Lung microvascular endothelial cell (primary cell): ENCODE data around the gene MYL5. TPM values are rescaled to one million over a fixed set of nuclear protein-coding genes. Genes with fewer than 3 reads are reported as not detected.
"Not testable (repeated sequence)": the region's sequence is repeated elsewhere in the genome, so short reads cannot be mapped to it uniquely, and the experiment has no call there.

ENCODE experiments used
- DNase-seq, 2 donors: peaks; one replicate each; pipeline versions ENCODE4 v3.0.0 to v3.0.0-alpha.2; 2010; ENCODE audit warnings: low read depth in 2 of 2
- total RNA-seq: library from RNA; depleted of rRNA; stranded (reverse); fragments of >200 nt; gene quantifications from 2 replicates; pipeline ENCODE4 v1.2.1, GENCODE V29; 2014

MYL5 gene
- total RNA-seq, 1 donor from 2014 or later: 18.3 TPM

DNA sequence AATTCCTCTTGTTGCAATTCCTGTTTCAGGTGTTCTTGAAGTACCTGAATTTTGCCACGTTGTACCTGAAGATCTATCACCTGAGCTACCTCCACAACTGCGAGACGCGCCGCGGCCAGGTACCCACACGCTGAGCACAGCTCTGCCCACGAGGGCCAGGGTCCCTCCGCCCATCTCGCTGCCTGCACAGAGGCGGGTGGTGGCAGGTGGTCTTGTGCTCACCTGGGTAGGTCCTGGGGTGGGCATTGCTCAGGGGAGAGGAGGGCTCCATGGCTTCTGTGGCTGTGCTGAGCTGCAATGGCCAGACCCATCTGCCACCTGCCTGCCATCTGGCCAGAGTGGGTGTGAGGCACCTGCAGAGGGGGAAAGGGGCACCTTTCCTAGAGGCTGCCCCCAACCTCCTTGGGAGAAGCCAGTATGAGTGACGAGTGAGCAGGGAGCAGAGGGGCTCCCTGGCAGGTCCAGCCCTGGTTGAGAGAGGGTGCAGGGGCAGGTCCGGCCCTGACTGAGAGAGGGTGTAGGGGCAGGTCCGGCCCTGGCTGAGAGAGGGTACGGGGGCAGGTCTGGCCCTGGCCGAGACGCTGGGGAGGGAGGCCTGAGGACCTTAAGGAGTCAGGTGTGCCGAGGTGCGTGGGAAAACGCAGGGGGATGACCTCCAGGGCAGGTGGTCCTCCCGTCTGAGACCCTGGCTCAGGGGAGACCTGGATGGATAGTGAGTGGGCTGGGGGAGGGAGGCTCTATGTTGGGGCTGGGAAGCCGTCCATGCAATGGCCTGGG lies 38.3 kb upstream of the MYL5 start:
- no peak for DNase-seq

DNA sequence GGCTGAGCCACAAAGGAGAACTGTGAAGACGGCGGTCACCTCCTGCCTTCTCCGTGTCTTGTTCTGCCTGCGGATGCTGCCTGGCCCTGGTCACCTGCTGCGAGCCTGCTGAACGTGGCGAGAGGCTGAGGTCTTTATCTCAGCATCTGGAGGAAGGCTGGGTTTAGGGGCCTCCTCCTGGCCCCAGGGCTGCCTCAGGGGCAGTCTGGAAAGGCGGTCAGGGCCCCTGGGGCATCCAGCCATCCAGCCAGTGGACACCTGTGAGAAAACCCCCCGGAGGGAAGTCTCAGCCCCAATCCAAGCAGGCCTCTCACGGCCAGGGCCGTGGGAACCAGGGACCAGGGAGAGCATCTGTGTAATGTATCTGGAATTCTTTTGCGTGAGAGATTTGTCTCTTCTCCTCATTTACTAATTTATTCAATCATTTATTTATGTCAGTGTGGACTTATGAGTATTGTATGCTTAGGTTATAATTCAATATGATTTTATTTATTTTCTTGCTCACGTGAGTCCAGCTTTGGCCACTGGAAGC lies 37.6 kb upstream of the MYL5 start:
- DNase-seq: no peak

DNA sequence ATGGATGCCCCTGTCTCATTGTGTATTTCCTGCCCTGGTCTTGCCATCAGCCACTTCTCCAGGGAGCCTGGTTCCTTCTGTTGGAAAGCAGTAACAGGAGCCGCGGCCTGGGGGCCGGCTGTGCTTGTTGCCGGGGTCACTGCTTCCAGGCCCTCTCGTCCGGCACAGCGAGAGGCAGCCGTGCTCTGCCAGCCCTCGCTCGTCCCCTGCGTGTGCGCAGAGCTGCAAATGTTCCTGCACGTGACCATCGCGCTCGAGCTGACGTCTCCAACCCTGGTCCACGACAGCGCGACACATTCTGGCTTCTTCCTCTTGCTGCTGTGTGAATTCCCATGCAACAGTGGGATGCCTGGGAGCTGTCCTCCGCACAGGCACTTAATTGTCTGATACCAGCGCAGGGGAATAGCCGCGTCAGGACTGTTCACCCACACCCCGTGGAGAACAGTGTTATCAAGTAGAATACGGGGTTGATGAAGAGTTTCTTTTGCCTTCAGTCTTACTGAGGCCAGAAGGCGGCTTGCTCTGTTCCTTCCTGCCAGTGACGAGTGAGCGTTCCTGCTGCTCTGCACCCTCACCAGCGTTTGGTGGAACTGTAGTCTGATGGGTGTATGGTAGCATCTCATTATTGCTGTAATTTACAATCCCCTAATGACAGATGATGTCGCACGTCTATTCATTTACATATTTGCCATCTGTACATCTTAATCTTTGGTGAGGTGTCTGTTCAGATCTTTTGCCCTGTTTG lies 36.6 kb upstream of the MYL5 start:
- no peak for DNase-seq

DNA sequence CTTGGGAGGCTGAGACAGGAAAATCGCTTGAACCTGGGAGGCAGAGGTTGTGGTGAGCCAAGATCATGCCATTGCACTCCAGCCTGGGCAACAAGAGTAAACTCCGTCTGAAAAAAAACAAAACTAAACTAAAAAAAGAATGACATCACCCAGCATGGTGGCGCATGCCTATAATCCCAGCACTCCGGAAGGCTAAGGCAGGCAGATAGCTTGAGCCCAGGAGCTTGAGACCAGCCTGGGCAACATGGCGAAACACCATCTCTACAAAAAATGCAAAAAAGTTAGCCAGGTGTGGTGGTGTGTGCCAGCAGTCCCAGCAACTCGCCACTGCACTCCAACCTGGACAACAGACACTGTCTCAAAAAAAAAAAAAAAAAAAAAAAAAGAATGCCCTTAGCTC lies 32.0 kb upstream of the MYL5 start:
- not testable (repeated sequence) for DNase-seq

DNA sequence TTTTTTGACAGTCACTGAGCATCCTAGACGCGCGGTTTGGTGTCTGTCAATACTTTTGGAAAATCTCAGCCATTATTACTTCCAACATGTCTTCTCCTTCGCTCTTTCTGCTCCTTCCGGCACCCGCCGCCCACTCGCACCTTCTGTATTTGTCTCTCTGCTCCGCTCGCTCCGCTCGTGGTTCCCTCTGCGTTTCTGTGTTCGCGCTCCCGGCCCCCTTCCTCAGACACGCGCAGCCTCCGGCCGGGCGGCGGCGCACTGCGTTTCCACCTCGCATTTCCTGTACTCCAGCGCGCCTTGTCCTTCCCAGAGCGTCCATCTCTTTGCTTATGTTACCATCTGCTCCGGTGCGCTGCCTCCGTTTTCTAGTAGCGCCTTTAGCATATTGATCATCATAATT lies 27.9 kb upstream of the MYL5 start:
- DNase-seq: no peak

DNA sequence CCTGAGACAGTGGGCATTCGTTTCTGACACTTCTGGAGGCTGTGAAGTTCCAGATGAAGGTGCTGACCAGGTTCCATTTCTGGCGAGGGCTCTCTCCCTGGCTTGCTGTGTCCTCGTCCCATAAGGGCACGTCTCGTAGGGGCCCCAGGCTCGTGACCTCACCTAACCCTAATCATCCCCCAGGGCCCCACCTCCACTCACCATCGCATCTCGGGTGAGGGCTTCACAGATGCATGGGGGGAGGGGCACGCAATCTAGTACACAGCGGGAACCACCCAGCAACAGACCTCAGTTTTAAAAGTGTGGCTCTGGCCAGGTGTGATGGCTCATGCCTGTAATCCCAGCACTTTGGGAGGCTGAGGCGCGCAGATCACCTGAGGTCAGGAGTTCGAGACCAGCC lies 26.9 kb upstream of the MYL5 start:
- DNase-seq: no peak

DNA sequence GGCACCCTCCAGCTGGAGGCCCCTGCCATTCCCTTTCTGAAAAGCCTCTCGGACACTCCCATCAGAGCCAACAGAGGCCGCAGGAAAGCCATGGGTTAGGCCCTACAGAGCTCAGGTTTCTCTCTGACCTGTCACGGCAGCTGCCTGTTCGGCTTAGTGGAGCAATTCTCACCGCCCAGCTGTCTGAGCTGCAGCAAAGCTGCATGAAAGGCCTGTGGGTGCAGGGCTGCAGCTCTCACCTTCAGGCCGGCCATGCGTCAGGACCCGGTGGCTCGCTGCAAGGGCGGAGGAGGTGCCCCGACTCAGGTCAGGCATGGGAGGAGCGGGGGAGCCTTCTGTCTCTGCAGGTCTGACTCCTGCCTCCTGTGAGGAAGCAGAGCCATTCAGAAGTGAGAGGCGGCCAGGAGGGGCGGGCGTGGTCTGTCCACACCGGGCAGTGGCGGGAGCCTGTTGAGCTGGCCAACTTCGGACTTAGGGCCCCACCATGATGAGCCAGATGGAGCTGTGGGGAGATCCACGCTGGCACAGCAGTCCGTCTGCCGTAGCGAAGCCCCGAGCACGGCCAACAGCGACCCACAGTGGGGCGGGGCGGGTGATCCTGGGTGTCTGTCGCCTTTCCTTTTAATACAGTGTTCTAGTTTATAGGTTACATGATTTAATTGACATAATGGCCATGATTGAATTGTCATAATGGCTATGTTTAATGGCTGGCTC lies 25.6 kb upstream of the MYL5 start:
- DNase-seq: no peak

DNA sequence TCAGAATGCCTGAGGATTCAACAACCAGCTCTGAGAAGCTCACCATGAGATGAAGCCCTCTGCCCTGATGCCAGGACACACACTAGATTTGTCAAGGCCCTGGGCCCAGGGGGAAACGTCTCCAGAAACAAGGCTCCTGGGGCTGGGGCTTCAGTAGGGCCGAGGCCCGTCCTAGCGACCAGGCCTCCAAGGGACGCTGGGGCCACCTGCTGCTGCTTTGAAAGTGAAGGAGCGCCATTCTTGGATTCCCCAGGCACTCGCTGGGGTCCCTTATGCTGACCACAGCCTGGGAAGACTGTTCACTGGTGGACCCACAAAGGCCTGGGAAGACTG lies 25.1 kb upstream of the MYL5 start:
- no peak for DNase-seq

DNA sequence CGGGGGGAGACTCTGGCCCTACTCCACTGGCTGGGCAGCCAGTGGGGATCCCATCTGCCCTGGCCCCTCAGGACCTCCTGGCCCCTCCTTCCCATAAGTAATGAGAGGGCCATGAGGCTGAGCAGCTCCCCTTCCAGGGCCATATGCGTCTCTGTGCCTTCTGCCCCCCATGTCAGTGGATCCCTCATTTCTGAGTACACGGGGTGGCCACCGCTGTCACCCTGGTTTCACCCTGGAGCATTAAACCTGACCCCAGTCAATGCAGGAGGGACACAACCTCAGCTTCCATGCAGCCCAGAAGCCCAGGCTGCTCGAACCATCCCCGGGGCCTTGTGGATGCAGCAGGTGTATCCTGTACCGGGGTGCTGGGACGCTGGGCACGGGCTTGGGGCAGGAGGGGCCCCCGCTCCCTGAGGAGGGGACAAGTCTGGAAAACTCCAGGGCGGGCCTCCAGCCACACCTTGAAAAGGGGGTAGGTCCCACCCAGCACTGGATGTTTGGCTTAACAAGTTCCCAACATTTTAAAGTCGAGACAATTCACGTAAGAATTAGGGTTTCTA lies 24.5 kb upstream of the MYL5 start:
- DNase-seq: no peak

DNA sequence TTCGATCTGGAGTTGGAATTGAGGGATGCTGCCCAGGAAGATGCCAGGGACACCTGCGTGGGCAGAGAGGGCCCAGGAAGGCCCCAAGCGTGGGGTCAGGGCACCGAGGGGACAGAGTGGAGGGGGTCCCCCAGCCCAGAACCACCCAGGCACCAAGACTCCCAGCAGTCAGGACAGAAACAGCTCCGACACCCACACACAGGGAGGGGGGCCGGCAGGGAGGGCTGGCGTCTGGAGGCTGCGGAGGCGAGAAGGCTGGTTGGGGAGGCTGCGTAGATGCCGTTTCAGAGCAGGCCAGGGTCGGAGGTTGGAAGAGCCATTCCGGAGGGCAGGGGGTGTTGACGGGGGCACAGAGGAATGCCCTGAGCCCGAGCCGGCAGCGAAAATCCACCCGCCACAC lies 23.9 kb upstream of the MYL5 start:
- DNase-seq: no peak

DNA sequence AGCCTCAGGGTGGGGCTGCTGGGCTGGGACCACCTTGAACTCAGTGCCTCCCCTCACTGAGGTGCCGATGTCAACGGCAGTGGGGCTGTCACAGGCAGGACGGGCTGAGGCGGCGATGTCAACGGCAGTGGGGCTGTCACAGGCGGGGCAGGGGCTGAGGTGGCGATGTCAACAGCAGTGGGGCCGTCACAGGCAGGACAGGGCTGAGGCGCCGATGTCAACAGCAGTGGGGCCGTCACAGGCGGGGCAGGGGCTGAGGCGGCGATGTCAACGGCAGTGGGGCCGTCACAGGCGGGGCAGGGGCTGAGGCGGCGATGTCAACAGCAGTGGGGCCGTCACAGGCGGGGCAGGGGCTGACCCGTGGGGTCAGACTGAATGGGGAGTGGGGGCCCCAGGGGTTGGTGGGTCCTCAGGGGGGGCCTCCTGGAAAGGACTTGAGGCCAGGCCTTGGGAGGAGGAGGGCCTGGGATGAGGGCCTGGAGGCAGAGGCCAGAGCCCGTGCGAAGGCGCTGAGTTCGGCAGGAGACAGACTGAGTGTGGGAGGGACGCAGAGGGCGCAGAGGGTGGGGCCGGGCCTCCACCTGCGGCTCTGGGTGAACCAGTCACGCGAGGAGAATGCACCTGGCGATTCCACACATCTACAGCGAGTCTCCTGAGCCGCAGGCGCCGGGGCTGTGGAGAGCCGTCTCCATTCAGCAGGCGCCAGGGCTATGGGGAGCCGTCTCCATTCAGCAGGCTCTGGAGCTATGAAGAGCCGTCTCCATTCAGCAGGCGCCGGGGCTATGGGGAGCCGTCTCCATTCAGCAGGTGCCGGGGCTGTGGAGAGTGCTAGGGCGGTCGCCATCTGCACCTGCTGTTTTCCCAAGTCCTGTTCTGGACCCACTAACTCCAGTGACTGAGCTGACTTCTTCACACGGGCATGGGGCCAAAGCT lies 23.1 kb upstream of the MYL5 start:
- no peak for DNase-seq

DNA sequence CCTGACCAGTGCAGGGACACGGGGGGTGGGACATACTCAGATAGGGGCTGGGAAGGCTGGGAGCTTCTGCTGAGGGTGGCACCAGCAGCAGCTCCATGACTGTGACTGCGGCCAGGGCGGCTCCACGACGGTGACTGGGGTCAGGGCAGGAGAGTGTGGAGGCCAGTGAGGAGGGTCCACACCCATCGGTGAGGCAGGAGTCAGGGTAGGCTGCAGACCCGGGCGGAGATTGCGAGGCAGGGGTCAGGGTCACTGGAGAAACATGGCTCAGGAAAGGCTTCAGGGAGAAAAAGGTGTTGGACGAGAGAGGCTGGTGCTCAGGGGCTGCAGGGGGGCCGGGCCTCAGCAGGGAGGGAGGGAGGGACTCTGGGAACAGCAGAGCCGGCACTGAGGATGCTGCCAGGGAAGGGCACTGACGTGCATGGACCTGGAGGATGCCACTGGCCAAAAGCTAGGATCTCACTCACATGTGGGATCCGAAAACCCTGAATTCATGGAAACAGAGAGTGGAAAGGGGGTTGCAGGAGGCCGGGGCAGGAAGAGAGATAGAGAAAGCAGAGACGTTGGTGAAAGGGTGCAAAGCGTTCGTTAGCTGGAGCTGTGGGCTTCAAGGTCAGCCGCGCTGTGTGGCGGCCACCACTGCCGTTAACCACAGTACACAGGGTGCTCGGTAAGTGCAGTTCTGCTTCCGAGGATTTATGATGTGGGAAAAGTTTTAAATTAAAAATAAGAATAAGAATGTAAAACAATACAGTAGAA lies 22.3 kb upstream of the MYL5 start:
- no peak for DNase-seq

DNA sequence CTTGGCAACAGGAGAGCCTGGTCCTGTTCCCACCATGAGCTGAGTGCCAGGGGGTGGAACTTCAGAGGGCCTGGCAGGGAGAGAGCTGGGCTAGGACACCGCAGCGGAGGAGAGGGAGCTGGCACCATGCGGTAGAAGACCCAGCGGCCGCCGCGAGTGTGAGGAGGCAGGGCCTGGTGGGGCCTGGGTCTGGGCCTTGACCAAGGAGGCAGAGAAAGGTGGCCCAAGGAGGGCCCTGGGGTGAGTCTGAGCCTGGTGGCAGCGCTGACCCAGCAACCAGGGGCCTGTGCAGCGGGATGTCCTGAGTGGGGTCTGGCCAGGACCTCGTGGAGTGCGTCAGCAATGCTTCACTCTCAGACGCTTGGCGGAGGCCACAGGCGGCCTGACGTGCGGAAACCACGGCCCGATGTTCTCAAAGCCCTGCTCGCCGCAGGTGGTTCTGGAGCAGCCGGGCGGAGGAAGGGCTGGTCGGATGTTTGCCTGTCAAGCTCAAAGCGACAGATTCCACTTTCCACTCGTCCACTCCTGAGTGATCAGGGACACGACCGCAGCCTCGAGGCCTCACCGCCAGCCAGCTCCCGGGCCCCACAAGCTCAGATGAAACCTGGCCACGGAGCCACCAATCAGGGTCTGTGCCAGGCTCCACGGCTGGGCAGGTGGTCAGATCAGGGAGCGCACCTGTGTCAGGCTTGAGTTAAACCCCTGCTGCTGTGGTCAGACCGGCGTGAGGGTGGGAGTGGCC lies 21.1 kb upstream of the MYL5 start:
- DNase-seq: no peak

DNA sequence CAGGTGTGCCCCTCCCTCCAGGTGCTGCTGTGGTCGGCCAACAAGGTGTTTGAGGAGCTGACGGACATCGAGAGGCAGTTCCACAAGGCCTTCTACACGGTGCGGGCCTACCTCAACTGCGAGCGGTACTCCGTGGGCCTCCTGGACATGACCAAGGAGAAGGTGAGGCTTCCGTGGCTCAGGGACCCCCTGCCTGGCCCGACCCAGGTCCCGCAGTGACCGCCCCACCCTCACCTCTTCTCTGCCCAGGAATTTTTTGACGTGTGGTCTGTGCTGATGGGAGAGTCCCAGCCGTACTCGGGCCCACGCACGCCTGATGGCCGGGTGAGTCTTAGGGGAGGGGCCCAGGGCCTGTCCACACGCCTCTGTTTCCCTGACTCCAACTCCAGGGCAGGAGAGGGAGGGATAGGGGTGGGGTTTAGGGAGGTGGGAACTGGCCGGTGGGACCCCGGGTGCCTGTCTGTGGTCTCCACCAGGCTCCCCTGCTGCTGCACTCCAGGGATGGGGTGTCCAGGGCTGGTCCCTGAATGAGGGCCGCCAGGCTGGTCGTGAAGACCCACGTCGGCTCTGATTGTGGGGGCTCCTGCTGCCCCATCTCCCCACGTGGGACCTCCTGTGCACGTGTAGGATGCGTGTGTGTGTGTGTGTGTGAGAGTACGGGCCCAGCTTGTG lies 20.4 kb upstream of the MYL5 start:
- no peak for DNase-seq

DNA sequence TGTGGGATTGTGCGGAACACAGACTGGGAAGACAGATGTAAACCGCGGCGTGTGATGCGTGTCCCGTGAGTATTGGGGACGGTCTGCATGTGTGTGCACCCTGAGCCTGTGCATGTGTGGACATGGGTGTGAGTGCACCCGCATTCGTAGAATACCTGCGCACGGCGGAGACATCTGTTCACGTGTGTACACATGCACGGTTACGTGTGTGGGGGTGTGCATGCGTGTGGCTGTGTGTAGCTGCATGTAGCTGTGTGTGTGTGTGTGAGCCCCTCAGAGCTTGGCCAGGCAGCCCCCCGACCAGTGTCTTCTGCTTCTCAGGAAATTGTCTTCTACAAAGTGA lies 19.9 kb upstream of the MYL5 start:
- no peak for DNase-seq

DNA sequence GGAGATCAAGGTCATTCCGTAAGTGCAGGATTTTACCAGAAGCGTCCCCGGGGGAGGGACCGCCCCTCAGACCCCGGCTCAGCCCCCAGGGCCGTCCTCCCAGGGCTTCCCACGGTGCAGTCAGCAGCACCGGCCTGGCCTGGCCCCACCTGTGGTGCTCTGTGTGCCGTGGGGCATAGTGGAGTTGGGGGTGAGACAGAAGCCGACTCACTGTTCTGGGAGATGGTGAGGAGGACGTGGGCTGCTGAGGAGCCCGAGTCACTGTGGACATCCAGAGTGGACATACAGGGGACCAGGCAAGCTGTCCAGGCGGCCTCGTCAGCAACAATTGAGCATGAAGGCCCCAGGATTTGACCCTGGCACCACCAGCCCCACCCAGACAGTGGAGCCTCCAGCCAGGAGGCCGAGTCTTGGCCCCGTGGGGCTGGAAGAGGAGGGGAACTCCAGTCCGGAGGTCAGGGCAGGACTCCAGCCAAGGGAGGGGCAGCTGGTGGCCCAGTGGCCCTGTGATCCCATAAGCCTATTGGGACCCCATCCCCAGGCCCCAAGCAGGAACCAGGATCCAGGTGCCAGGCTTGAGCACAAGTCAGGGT lies 19.4 kb upstream of the MYL5 start:
- DNase-seq: no peak

DNA sequence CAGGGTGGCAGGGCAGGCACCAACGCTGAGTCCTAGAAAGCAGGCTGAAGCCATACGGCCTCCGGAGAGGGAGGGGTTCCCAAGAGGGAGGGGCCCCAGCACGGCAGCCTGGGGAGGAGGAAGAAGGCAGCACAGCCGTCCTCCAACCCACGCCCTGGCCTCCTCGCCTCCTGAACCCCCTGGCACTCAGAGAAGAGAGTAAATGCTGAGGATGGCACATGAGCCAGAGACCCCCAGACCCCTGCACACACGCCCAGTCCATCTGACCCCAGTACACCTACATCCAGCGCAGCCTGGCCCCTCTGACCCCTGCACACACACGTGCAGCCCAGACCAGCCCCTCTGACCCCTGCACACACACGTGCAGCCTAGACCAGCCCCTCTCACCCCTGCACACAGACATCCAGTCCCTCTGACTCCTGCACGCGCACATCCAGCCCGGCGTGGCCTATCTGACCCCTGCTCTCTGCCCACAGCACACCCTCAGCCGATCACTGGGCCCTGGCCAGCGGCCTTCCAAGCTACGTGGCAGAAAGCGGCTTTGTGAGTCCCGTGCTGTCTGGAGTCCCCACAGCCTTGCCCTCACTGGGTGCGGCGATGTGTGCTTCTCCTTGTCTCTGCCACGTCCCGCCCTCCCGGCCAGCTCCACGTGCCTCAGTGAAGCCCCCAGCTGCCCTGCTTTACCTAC lies 18.7 kb upstream of the MYL5 start:
- no peak for DNase-seq
